ENCODE data around the gene SNTB2. TPM values are rescaled to one million over a fixed set of nuclear protein-coding genes. Genes with fewer than 3 reads are reported as not detected.
A peak's percentile ranks its signal among the peaks of the same experiment; 100 is the strongest.
"Not testable (repeated sequence)": the region's sequence is repeated elsewhere in the genome, so short reads cannot be mapped to it uniquely, and the experiment has no call there.

Gene SNTB2
- polyA plus RNA-seq (2014; cell fraction: cytosol; rRNA removed), result 5.9 and 8.4 TPM in 2 replicates
- polyA plus RNA-seq (2014; cell fraction: nucleus; rRNA removed), result 5.8 and 8.8 TPM in 2 replicates

- DNase-seq (ENCODE audit: low spot score), result peak; percentile 90
Observed at GRCh38 chr16:69186642-69187445, at the start of gene SNTB2. Gene SNTB2 (plus strand): TSS chr16:69187164. CDS start chr16:69187167, 3 bp downstream.

DNA sequence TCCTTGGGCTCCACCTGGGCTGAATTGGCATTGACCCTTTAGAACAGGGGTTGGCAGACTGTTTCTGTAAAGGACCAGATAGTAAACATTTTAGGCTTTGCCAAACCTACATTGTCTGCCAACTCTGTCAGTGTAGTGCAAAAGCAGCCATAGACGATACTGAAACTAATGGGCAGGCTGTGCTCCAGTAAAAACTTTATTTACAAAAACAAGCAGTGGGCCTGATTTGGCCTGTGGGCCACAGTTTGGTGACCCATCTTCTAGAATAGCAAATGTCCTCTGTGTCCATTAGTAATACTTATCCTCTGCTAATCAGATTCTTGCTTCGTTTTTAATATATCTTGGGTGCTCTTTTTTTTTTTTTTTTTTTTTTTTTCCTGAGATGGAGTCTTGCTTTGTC is 48.4 kb upstream of the SNTB2 start:
- no peak for DNase-seq (ENCODE audit: low spot score)

DNA sequence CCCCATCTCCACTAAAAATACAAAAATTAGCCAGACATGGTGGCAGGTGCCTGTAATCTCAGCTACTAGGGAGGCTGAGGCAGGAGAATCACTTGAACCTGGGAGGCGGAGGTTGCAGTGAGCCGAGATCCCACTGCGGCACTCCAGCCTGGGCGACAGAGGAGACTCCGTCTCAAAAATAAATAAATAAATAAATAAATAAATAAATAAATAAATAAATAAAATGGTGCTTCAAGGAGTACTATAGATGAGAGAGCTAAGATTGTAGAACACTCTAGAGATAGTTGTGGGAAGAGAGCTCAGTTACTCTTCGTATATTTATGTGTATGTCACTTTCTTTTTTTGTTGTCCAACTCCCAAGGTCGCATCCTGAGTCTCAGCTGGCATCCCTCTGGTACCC is 47.5 kb upstream of the SNTB2 start:
- not testable (repeated sequence) for DNase-seq (ENCODE audit: low spot score)

DNA sequence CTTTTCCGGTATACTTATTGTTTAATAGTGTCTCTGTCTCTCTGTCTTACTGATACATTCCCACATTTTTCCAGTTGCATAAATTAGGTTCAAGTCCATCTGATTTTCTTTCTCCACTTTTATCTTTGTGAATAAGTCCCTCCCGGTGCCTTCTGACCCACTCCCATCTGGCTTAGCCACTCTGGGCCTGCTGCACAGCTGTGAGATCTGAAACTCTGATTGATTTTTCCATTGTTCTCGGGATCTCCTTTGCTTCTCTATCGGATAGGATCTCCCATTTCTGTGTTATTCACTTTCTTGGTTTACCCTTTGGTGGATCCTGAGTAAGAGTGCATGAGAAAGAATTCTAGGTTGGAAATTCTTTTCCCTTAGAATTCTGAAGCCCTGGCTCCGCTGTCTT is 46.0 kb upstream of the SNTB2 start:
- no peak for DNase-seq (ENCODE audit: low spot score)

DNA sequence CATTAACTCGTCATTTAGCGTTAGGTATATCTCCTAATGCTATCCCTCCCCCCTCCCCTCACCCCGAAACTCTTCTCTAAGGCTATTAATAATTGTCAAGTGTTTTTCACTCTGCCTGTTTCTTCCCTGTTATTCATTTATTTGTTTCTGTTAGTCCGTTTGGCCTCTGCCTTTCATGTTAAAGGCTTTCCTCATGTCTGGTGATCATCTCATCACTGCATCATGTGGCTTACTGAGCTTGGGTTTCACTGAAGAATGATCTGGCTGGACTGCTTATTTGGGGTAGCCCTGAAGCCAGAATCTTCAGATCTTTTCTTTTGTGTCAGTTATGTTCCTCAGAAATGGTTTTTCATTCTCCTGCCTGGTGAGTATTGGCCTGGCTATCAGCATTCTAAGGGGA is 45.0 kb upstream of the SNTB2 start:
- no peak for DNase-seq (ENCODE audit: low spot score)

DNA sequence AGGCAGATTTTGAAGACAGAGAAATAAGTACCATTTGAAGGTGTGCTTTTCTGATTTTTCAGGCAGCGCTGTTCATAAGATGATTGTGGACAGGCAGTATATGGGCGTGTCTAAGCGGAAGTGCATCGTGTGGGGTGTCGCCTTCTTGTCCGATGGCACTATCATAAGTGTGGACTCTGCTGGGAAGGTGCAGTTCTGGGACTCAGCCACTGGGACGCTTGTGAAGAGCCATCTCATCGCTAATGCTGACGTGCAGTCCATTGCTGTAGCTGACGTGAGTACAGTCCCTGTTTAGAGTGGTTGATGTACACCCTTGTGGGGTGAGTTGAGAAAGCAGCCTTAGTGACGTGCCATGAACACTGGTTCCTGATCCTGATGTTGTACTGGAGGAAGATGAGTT is 43.8 kb upstream of the SNTB2 start:
- DNase-seq (ENCODE audit: low spot score), result no peak

DNA sequence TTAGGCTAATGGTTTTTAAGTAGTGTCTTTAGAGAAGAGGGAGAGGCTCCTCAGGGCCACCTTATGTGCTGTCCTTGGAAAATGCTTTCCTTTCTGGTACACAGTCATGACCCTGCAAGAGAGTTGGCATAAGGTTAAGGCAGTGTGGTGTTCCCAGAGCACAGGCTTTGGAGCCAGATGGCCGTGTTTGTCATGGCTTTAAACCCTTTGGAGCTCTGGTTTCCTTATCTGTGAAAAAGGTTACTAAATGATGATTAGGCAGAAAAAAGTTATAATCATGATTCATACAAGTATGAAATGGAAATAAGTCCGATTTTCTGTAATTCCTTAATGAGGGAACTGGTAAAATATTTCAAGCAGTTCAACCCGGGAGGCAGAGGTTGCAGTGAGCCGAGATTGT is 41.3 kb upstream of the SNTB2 start:
- DNase-seq (ENCODE audit: low spot score), result no peak

DNA sequence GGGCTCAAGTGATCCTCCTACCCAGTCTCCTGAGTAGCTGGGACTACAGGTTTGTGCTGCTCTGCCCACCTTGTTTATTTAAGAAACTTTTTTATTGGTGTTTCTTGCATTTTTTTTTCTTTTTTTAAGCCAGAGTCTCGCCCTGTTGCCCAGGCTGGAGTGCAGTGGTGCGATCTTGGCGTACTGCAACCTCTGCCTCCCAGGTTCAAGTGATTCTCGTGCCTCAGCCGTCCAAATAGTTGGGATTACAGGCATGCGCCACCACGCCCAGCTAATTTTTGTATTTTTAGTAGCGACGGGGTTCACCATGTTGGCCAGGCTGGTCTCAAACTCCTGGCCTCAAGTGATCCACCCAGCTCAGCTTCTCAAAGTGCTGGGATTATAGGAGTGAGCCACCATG is 37.3 kb upstream of the SNTB2 start:
- not testable (repeated sequence) for DNase-seq (ENCODE audit: low spot score)

DNA sequence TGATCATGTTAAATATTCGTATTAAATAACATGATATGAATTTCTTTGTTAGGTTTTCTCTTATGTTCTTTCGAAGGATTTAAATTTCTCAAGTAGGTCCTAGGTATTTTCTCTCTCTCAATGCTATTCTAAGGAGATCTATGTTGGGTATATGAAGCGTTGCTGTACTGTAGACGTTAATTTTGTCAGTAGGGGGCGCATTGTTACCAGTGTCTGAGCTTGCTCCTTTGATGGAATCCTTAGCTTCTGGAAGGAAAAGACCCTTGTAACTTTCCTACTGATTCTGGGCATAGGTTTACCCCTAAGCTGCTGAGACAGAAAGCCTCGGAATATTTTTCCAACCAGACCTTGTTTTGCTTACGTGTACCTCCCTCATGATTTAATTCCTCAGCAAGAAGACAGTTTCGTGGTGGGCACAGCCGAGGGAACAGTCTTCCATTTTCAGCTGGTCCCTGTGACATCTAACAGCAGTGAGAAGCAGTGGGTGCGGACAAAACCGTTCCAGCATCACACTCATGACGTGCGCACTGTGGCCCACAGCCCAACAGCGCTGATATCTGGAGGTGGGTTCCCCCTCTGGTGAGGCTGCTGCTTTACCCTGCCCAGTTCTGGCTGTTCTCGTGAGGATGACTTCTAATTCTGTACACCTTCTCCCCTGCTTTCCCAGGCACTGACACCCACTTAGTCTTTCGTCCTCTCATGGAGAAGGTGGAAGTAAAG is 36.7 kb upstream of the SNTB2 start:
- DNase-seq (ENCODE audit: low spot score), result peak; percentile 61

GRCh38 chr16:69157196-69157595 is 29.8 kb upstream of the SNTB2 start:
- no peak for DNase-seq (ENCODE audit: low spot score)

DNA sequence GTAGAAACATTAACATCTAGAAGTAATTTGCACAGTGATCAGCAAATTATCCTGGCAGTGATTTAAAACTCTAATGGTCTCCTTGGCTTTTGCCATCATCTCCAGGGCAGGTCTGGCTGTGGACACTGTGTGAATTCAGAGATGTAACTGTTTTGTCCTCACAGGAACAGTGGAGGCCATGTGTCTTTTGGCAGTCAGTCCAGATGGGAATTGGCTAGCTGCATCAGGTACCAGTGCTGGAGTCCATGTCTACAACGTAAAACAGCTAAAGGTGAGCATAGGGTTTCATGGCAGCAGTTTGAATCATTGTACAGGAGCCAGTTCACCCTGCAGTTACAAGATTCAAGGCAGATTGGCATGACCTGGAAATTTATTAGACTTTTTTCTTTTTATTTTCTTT is 26.8 kb upstream of the SNTB2 start:
- no peak for DNase-seq (ENCODE audit: low spot score)

- no peak for DNase-seq (ENCODE audit: low spot score)
Observed at GRCh38 chr16:69165584-69165983, 21.4 kb upstream of the SNTB2 start.

GRCh38 chr16:69166221-69166833 is 20.6 kb upstream of the SNTB2 start:
- no peak for DNase-seq (ENCODE audit: low spot score)

GRCh38 chr16:69166946-69167930 is 19.7 kb upstream of the SNTB2 start:
- DNase-seq (ENCODE audit: low spot score), result no peak

DNA sequence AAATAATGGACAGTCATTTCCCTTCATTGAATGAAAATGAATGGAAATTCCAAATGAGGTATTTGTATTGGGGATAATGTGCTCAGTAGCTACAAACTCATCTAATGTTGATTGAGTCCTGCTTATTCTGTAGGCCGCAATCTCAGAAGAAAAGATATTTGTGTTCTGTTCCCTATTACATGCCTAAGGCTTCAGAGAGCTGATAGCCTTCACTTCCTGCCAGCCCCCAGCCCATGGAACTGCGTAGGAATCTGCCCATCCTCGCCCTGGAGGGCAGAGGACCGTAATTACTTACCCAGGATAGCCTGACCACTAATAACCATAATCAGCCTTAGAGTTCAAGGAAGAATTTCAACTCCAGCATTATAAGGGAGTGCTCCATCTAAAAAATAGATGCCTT is 17.9 kb upstream of the SNTB2 start:
- no peak for DNase-seq (ENCODE audit: low spot score)

DNA sequence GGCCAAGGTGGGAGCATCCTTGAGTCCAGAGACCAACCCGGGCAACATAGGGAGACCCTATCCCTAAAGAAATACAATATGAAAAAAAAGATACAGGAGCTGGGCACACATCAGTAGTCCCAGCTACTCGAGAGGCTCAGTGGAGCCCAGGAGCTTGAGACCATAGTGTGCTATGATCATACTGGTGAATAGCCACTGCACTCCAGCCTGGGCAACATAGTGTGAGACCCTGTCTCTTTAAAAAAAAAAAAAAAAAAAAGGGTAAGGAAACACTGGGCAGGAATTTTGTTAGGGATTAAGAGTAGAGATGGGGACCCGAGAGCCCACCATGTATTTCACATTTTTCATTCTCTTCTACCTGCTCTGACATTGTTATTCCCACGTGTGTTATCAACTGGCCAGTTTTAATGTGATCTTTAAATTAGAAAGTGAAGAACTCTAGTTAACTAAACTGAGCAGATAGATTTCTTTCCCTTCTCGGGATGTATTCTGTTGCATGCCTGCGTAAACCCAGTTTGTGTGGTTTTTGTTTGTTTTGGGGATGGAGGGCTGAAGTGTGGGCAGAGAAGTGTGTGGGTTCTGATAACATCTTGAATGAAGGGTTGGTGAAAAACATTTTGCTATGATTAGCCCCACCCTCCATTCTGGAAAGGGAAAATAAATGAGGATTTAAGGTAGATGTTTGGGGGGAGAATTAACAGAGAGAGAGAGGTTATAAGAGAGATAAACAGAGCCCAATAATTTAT is 17.2 kb upstream of the SNTB2 start:
- no peak for DNase-seq (ENCODE audit: low spot score)

- no peak for DNase-seq (ENCODE audit: low spot score)
Observed at GRCh38 chr16:69171325-69172084, 15.5 kb upstream of the SNTB2 start.

DNA sequence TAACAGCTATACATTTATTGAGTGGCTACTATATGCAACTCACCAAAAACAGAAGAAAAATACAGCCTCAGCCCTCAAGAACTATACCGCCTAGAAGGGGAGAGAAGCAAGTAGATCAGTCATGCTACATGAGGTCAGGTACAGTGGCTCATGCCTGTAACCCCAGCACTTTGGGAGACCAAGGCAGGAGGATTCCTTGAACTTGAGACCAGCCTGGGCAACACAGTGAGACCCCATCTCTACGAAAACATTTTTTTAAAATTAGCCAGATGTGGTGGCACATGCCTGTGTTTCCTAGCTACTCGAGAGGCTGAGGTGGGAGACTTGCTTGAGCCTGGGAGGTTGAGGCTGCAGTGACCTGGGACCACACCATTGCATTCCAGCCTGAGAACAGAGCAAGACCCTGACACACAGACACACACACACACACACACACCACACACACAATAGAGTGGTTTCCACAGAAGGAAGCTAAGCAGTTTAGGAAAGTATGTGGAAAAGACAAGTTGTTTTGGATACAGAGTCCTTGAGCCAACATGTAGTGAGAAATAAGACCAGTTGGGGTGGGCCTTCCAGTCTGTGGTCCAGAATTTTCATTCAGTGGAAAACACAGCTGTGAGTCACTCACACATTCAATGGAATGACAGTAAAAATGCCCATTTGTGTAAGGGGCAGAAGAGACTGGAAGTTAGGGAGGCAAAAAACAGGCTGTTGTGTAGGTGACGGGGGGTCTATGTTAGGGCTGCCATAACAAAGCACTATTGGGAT is 10.7 kb upstream of the SNTB2 start:
- no peak for DNase-seq (ENCODE audit: low spot score)

Data from SK-N-DZ (cell line).